IPS DF 4.7 (cell line): ENCODE measurements around the gene ACTN2.

Source experiments
- DNase-seq: peaks from one replicate; pipeline ENCODE4 v3.0.0-alpha.2; 2013; ENCODE audit warnings: low spot score; ENCODE audit errors: extremely low read depth

The ACTN2 gene

GRCh38 chr1:236689713-236690569 lies 3.6 kb downstream of the ACTN2 start:
- no peak for DNase-seq

- no peak for DNase-seq
These were observed 5.0 kb downstream of the ACTN2 start for GRCh38 chr1:236691348-236691747.

GRCh38 chr1:236692128-236692527 lies 5.8 kb downstream of the ACTN2 start:
- DNase-seq, result no peak

- no peak for DNase-seq
These were observed 6.4 kb downstream of the ACTN2 start for GRCh38 chr1:236692742-236693141.

- no peak for DNase-seq
These were observed 13.1 kb downstream of the ACTN2 start for GRCh38 chr1:236699366-236699765.

- DNase-seq, result no peak
These were observed 14.6 kb downstream of the ACTN2 start for GRCh38 chr1:236700903-236701302.

GRCh38 chr1:236701782-236702181 lies 15.5 kb downstream of the ACTN2 start:
- no peak for DNase-seq

GRCh38 chr1:236702791-236703394 lies 16.6 kb downstream of the ACTN2 start:
- DNase-seq, result no peak

- no peak for DNase-seq
These were observed 19.5 kb downstream of the ACTN2 start for GRCh38 chr1:236705771-236706170.

GRCh38 chr1:236706183-236706582 lies 19.9 kb downstream of the ACTN2 start:
- no peak for DNase-seq

- DNase-seq, result no peak
These were observed 24.1 kb downstream of the ACTN2 start for GRCh38 chr1:236710328-236710892.

GRCh38 chr1:236716160-236716559 lies 29.9 kb downstream of the ACTN2 start:
- DNase-seq, result no peak

GRCh38 chr1:236717811-236718210 lies 31.5 kb downstream of the ACTN2 start:
- DNase-seq, result no peak

- DNase-seq, result no peak
These were observed 32.0 kb downstream of the ACTN2 start for GRCh38 chr1:236718328-236718727.

GRCh38 chr1:236720206-236720605 lies 33.9 kb downstream of the ACTN2 start:
- DNase-seq, result no peak

- DNase-seq, result no peak
These were observed 34.3 kb downstream of the ACTN2 start for GRCh38 chr1:236720611-236721010.

- no peak for DNase-seq
These were observed 37.8 kb downstream of the ACTN2 start for GRCh38 chr1:236724049-236724448.

GRCh38 chr1:236724506-236724905 lies 38.2 kb downstream of the ACTN2 start:
- no peak for DNase-seq

- DNase-seq, result no peak
These were observed 39.4 kb downstream of the ACTN2 start for GRCh38 chr1:236725668-236726067.

- no peak for DNase-seq
These were observed 41.2 kb downstream of the ACTN2 start for GRCh38 chr1:236727521-236727920.

GRCh38 chr1:236728752-236729151 lies 42.5 kb downstream of the ACTN2 start:
- DNase-seq, result no peak

GRCh38 chr1:236733653-236734052 lies 47.4 kb downstream of the ACTN2 start:
- DNase-seq, result no peak
